Lower leg skin (tissue), 3 donors: ENCODE data around the gene COLGALT1.

ENCODE experiments used
- CTCF ChIP-seq, 3 donors: fragments of 450-650 bp; IDR thresholded peaks; one replicate each; pipeline ENCODE4 v1.5.1; 2016; ENCODE audit warnings: antibody characterized with exemption in 3 of 3, mild to moderate bottlenecking in 3 of 3, moderate library complexity in 2 of 3
- POLR2A ChIP-seq, 2 donors: fragments of 450-650 bp; IDR thresholded peaks; one replicate each; pipeline ENCODE4 v1.6.1; 2016 to 2017; ENCODE audit warnings: antibody characterized with exemption in 2 of 2, mild to moderate bottlenecking in 1 of 2, moderate library complexity in 1 of 2

GRCh38 chr19:17584132-17584531, 28.7 kb downstream of the COLGALT1 start:
- TF ChIP-seq CTCF (IDR thresholded peaks at IDR 0.05) (no peak), POLR2A (IDR thresholded peaks at IDR 0.05) (no peak)
